NB4 (cell line): Measurements from ENCODE around the gene GAGE10.
"Not testable (repeated sequence)": the region's sequence is repeated elsewhere in the genome, so short reads cannot be mapped to it uniquely, and the experiment has no call there.

Experiments used
- DNase-seq: peaks from one replicate; pipeline ENCODE4 v3.0.0; 2010; ENCODE audit warnings: low read depth
- H3K4me3 ChIP-seq: one replicate; pipeline ENCODE4 v1.5.1; 2011; ENCODE audit warnings: mild to moderate bottlenecking, low read depth, low read length, moderate library complexity
- MAX ChIP-seq: IDR thresholded peaks from 2 replicates; pipeline ENCODE4 v1.6.1; 2011; ENCODE audit warnings: low read depth, low read length
- MYC ChIP-seq: IDR thresholded peaks from 2 replicates; pipeline ENCODE4 v1.6.1; 2011; ENCODE audit warnings: low read depth, low read length
- POLR2A ChIP-seq: IDR thresholded peaks from 2 replicates; pipeline ENCODE4 v1.6.1; 2011; ENCODE audit warnings: mild to moderate bottlenecking; ENCODE audit not compliant: insufficient read length; ENCODE audit errors: extremely low read depth
- TF ChIP-seq, protein P1 (sequence below): IDR thresholded peaks from one replicate; pipeline ENCODE4 v1.5.1; 2012; ENCODE audit warnings: low read depth, low read length

Gene GAGE10

GRCh38 chrX:49309401-49309981, 6.0 kb downstream of the GAGE10 start:
- TF ChIP-seq POLR2A (no peak), MAX (no peak), MYC (no peak)
- TF ChIP-seq, protein P1, sequence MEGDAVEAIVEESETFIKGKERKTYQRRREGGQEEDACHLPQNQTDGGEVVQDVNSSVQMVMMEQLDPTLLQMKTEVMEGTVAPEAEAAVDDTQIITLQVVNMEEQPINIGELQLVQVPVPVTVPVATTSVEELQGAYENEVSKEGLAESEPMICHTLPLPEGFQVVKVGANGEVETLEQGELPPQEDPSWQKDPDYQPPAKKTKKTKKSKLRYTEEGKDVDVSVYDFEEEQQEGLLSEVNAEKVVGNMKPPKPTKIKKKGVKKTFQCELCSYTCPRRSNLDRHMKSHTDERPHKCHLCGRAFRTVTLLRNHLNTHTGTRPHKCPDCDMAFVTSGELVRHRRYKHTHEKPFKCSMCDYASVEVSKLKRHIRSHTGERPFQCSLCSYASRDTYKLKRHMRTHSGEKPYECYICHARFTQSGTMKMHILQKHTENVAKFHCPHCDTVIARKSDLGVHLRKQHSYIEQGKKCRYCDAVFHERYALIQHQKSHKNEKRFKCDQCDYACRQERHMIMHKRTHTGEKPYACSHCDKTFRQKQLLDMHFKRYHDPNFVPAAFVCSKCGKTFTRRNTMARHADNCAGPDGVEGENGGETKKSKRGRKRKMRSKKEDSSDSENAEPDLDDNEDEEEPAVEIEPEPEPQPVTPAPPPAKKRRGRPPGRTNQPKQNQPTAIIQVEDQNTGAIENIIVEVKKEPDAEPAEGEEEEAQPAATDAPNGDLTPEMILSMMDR: no peak
- H3K4me3 ChIP-seq: no peak overlapping the region
- DNase-seq: no peak

DNA sequence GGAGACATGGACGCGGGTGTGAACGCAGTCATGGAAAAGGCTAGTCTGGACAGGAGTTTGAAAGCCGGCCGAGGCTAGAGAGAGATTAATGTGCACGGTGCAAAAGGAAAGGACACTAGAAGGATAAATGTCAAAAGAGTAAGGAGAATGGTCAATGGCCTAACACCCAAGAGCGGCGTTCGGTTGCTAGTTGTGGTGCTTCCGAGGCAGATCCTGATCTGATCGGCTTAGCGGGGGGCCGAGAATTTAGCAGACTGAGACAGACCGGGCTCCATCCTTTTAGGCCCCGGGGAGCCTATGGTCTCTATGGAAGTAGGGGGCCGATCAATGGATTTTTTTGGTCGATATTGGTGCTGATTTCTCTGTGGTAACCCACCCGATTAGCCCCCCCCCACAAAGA, 6.9 kb downstream of the GAGE10 start:
- TF ChIP-seq MAX (no peak), POLR2A (no peak), MYC (no peak)
- TF ChIP-seq, protein P1: no peak
- no peak overlapping the region for H3K4me3 ChIP-seq
- DNase-seq: no peak

DNA sequence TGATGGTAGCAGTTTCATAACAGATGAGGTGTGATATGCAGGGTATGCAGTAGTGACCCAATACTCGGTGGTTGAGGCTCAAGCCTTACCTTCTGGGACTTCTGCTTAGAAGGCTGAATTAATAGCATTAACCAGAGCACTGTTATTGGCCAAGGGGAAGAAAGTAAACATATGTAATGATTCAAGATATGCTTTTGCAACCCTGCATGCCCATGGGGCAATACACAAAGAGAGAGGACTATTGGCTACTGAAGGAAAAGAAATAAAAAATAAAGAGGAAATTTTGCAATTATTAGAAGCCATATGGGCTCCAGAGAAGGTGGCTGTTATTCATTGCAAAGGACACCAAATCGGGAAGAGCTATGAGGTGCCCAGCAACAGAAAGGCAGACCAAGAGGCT, 8.7 kb downstream of the GAGE10 start:
- TF ChIP-seq POLR2A (no peak), MYC (no peak), MAX (no peak)
- TF ChIP-seq, protein P1: no peak
- DNase-seq: no peak
- no peak overlapping the region for H3K4me3 ChIP-seq

DNA sequence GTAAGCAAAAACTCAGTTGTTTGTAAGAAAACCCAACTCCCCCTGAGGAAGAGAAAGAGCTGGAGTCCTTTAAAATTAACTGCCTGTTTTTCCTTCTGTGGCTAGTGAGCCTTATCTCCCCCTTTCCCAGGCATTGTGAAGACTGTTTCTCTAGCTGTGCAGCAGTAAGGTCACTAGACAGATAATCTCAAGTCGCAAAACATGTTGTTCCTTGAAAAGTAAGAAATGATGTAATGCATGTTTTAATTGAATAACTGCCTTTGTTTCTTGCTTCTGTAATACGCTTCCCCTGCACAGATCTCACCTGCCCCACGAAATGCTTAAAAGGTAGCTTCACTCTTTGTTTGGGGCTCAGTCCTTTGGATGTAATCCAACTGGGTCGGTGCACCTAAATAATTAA, 12.6 kb downstream of the GAGE10 start:
- H3K4me3 ChIP-seq: no peak overlapping the region
- no peak for DNase-seq
- TF ChIP-seq POLR2A (no peak), MYC (no peak), MAX (no peak)
- TF ChIP-seq, protein P1: no peak

DNA sequence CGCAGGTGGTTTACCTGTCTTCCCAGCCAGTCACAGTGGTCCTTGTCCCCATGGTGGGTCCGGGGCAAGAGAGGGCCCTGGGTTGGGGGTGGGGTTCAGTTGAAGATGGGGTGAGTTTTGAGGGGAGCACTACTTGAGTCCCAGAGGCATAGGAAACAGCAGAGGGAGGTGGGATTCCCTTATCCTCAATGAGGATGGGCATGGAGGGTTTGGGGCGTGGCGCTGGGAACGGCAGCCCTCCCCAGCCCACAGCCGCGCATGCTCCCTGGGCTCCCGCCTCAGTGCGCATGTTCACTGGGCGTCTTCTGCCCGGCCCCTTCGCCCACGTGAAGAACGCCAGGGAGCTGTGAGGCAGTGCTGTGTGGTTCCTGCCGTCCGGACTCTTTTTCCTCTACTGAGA, 18.3 kb downstream of the GAGE10 start, which contains the start of gene GAGE12J:
TSS of gene GAGE12J (plus strand) at position 301 of the 400 bp plus-strand sequence. CDS start 1,157 bp downstream, outside the sequence.
- not testable (repeated sequence) for H3K4me3 ChIP-seq, DNase-seq

DNA sequence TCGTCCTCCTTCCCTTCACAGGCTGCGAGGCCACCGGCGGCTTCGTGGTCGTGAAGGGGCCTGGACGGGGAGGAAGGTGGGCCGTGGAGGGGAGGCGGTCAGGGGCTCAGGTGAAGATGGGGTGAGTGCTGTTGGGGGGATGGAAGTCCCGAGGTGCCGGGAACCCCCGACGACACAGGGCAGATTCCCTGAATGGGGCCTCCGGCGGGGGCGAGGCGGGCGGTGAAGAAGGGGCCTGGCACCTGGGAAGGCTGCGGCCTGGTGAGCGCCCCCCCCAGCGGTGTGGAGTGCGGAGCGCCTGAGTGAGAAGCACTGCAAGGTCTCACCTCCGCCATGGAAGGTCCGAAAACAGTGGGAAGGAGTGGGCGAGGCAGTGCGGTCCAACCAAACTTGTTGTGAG, 18.8 kb downstream of the GAGE10 start:
- DNase-seq, H3K4me3 ChIP-seq: not testable (repeated sequence)

DNA sequence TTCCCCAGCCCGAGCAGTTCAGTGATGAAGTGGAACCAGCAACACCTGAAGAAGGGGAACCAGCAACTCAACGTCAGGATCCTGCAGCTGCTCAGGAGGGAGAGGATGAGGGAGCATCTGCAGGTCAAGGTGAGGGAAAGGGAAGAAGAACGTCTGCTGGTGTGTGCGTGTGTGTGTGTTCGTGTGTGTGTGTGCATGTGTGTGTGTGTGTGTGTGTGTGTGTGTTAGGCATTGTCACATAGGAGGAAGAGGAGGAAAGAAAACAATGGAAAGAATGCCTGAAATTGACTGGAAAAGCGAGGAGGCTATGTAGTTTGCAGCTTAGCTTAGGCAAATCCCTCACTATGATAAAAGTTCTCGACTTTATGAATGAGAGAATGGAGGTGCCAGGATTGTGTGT, 20.3 kb downstream of the GAGE10 start:
- DNase-seq, H3K4me3 ChIP-seq: not testable (repeated sequence)

GRCh38 chrX:49330421-49330820, 27.0 kb downstream of the GAGE10 start:
- not testable (repeated sequence) for H3K4me3 ChIP-seq, DNase-seq

DNA sequence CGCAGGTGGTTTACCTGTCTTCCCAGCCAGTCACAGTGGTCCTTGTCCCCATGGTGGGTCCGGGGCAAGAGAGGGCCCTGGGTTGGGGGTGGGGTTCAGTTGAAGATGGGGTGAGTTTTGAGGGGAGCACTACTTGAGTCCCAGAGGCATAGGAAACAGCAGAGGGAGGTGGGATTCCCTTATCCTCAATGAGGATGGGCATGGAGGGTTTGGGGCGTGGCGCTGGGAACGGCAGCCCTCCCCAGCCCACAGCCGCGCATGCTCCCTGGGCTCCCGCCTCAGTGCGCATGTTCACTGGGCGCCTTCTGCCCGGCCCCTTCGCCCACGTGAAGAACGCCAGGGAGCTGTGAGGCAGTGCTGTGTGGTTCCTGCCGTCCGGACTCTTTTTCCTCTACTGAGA, 27.8 kb downstream of the GAGE10 start, which contains the start of gene GAGE13:
TSS of gene GAGE13 (plus strand) at position 301 of the 400 bp plus-strand sequence. CDS start 1,156 bp downstream, outside the sequence.
- DNase-seq, H3K4me3 ChIP-seq: not testable (repeated sequence)

GRCh38 chrX:49331841-49332240, 28.4 kb downstream of the GAGE10 start:
- not testable (repeated sequence) for H3K4me3 ChIP-seq, DNase-seq

DNA sequence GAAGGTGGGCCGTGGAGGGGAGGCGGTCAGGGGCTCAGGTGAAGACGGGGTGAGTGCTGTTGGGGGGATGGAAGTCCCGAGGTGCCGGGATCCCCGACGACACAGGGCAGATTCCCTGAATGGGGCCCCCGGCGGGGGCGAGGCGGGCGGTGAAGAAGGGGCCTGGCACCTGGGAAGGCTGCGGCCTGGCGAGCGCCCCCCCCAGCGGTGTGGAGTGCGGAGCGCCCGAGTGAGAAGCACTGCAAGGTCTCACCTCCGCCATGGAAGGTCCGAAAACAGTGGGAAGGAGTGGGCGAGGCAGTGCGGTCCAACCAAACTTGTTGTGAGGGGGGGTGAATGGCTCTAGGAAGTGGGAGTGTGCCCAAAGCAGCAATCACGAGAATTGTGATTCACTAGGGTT, 38.0 kb downstream of the GAGE10 start:
- not testable (repeated sequence) for H3K4me3 ChIP-seq, DNase-seq

DNA sequence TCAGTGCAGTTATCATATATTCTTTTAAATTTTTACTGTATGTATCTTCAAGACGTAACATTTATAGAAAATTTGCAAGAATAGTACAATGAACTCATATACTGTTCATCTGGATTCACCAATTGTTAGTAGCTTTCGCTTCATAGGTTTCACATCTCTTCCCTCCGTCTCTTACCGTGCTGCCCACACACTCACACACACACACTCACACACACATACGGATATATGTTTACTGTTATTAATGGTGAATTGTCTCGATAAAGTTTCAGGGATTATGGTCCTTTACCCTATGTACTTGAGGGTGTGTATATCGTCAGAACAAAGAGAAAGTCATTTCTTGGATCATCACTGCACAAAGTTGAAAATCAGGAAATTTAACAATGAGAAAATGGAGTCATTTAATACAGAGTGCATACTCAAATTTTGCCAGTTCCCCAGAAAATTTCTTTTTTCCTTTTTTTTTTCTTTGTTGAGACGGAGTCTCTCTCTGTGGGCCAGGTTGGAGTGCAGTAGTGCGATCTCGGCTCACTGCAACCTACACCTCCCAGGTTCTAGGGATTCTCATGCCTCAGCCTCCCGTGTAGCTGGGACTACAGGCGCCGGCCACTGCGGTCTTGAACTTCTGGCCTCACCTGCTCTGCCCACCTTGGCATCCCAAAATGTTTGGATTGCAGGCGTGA, 41.2 kb downstream of the GAGE10 start:
- DNase-seq, H3K4me3 ChIP-seq: not testable (repeated sequence)
